BLaER1 (cell line): Measurements from ENCODE around the gene IGSF3.
"Not testable (repeated sequence)": the region's sequence is repeated elsewhere in the genome, so short reads cannot be mapped to it uniquely, and the experiment has no call there.

Experiments
- H3K27ac ChIP-seq: shearing (Covaris generic); formaldehyde crosslinking; 2 replicates; pipeline ENCODE4 v1.8.1; 2022
- H3K27me3 ChIP-seq: shearing (Covaris generic); formaldehyde crosslinking; 2 replicates; pipeline ENCODE4 v1.8.1; 2022
- H3K36me3 ChIP-seq: shearing (Covaris generic); formaldehyde crosslinking; 2 replicates; pipeline ENCODE4 v1.8.1; 2022
- H3K4me1 ChIP-seq: shearing (Covaris generic); formaldehyde crosslinking; 2 replicates; pipeline ENCODE4 v1.8.1; 2022
- H3K4me2 ChIP-seq: shearing (Covaris generic); formaldehyde crosslinking; 2 replicates; pipeline ENCODE4 v1.8.1; 2022
- H3K4me3 ChIP-seq: shearing (Covaris generic); formaldehyde crosslinking; 2 replicates; pipeline ENCODE4 v1.8.1; 2022
- H3K9ac ChIP-seq: shearing (Covaris generic); formaldehyde crosslinking; 2 replicates; pipeline ENCODE4 v1.8.1; 2022
- H3K9me3 ChIP-seq: shearing (Covaris generic); formaldehyde crosslinking; 2 replicates; pipeline ENCODE4 v1.8.1; 2022
- H4K20me1 ChIP-seq: shearing (Covaris generic); formaldehyde crosslinking; 2 replicates; pipeline ENCODE4 v1.8.1; 2022
- Cebpa-rat ChIP-seq: shearing (Covaris generic); IDR thresholded peaks from 2 replicates; pipeline ENCODE4 v1.8.1; 2022

IGSF3 gene

DNA sequence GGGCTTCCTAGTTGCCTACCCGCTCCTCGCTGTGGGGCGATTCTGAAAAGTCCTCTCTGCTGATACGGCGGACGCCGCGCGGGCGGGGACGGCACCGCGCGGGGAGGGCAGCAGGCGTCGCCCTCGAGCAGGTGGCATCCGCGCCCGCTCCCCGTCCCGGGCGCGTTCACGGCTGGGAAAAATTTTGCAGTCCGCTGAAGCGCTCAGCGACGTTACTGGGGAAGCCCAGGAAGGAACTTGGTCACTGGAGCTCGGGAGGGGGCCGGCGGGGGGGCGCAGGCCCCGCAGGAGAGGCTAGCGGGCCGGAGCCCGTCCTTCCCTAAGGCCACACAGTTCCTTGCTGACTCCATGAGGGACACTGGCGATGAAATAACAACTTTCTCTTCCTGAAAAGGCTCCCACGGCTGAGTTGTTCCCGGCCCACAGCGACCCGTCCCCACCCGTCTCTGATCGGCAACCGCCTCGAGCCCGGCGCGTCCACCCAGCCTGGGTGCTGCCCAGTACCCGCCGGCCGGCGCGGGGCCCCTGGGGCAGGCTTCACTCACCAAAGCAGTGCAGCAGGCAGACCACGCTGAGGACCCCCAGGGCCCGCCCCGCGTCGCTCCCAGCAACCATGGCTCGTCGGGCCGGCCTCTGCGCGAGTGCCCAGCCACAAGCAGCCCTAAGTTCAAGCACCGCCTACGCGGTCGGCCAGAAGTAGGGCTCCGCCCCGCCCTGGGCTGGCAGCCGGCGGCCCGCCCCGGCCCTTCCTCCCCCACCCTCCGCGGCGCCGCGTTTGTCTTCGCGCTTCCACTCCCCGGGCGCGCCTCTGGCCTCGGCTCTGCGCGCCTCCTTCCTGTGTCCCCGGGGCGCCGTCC, 96.9 kb downstream of the IGSF3 start, which contains the start of gene CD58:
Gene CD58, minus strand, starts transcription at position 669 of the 857 bp plus-strand sequence. Its CDS starts 54 bp downstream, at position 615.
- H3K4me2 ChIP-seq, result peak within 1 kb of the TSS; percentile 96
- H3K36me3 ChIP-seq, result peaks cover 13% of the 10 kb centered on the region
- peaks cover 21% of the 10 kb centered on the region for H4K20me1 ChIP-seq
- peak within 1 kb of the TSS; percentile 92 for H3K9ac ChIP-seq
- peak within 1 kb of the TSS; percentile 95 for H3K27ac ChIP-seq
- H3K9me3 ChIP-seq, result peaks cover 14% of the 10 kb centered on the region
- peaks cover 44% of the 10 kb centered on the region for H3K4me1 ChIP-seq
- TF ChIP-seq Cebpa-rat, result no peak
- H3K27me3 ChIP-seq, result no peaks in the 10 kb centered on the region
- peak within 1 kb of the TSS; percentile 82 for H3K4me3 ChIP-seq

DNA sequence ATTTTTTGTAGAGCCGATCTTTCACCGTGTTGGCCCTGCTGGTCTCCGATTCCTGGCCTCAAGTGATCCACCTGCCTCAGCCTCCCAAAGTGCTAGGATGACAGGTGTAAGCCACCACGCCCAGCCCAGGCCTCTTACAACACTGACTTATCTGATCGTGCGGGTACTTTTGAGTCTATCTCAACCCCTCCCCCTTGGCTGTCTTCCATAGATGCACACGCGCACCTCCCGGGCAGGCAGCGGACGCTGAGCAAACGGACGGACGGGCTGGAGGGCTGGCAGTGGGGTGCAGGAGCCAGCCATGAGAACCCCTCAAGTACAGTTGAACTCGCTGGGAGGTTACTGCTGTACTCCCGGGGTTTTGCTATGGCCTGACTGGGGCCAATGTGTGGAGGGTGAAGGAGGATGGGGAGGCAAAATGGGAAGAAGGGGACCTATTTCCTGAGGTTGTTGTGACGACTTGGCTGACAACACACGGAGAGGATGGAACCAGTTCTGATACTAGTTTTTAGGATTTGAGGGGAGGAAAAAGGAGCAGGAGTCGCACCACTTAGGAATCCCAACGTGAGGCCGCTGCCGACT, 97.7 kb downstream of the IGSF3 start:
- peaks cover 21% of the 10 kb centered on the region for H4K20me1 ChIP-seq
- TF ChIP-seq Cebpa-rat, result no peak
- peak overlapping the region; percentile 95 for H3K27ac ChIP-seq
- H3K9ac ChIP-seq, result peak overlapping the region; percentile 92
- H3K4me1 ChIP-seq, result peaks cover 44% of the 10 kb centered on the region
- peaks cover 20% of the 10 kb centered on the region for H3K36me3 ChIP-seq
- no peaks in the 10 kb centered on the region for H3K27me3 ChIP-seq
- H3K4me2 ChIP-seq, result peak overlapping the region; percentile 96
- peaks cover 22% of the 10 kb centered on the region for H3K9me3 ChIP-seq
- H3K4me3 ChIP-seq, result peak overlapping the region; percentile 82

DNA sequence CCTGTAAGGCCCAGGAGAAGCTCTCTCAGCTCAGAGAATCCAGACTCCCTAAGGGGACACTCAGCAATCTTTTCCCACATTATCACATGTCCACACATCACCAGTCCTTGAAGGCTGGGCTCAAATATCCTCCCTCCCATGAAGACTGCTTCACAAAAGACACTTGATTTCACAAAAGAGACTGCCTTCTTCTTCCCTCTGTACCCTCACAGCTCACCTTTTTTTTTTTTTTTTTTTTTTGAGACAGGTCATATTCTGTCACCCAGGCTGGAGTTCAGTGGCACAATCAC, 98.2 kb downstream of the IGSF3 start:
- Histone ChIP-seq H3K9ac (peak overlapping the region; percentile 92), H3K4me2 (peak overlapping the region; percentile 96), H3K27me3 (no peaks in the 10 kb centered on the region), H3K9me3 (peaks cover 27% of the 10 kb centered on the region), H3K36me3 (peaks cover 26% of the 10 kb centered on the region), H3K4me3 (peak overlapping the region; percentile 82), H4K20me1 (peaks cover 21% of the 10 kb centered on the region), H3K27ac (peak overlapping the region; percentile 95), H3K4me1 (peaks cover 41% of the 10 kb centered on the region)
- no peak for TF ChIP-seq Cebpa-rat

DNA sequence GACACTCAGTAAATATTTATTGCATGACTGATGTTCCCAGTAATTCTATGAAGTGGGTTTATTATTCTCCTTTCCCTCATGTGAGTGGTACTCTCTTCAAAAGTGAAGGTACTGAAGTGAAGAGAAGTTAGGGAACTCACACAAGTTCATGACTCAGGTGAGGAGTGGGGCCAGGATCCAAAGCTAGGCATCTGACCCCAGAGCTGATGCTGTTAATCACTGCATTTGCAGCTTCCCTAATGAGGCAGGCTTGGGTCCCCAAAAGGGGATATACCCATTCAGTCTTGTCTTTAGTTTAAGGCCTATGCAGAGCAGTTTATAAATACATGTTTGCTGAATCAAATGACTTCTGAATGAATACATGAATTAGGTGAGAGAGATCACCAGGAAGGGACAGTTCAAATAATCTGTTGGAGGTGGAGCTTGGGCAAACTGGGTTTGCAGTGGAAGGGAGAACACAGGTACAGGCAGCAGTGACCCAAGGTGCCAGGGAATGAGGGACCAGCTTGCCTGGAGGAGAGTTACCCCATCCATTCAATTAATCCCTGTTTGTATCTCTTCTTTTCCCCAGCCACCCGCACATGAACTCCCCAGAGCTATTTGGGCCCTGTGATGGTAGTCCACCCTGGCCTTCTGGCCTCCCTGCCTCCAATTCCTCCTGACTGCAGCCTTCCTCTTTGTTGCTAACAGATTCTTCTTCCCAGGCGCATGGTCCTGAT, 98.7 kb downstream of the IGSF3 start:
- H3K4me3 ChIP-seq, result peak overlapping the region; percentile 82
- H3K36me3 ChIP-seq, result peaks cover 31% of the 10 kb centered on the region
- 0 out of 2 replicates have a peak overlapping the region, but pooled peaks have one; percentile 7 for H3K27ac ChIP-seq
- peaks cover 37% of the 10 kb centered on the region for H3K4me1 ChIP-seq
- peak overlapping the region; percentile 96 for H3K4me2 ChIP-seq
- peaks cover 32% of the 10 kb centered on the region for H3K9me3 ChIP-seq
- no peaks in the 10 kb centered on the region for H3K27me3 ChIP-seq
- peaks cover 21% of the 10 kb centered on the region for H4K20me1 ChIP-seq
- TF ChIP-seq Cebpa-rat, result no peak
- H3K9ac ChIP-seq, result peak overlapping the region; percentile 92

DNA sequence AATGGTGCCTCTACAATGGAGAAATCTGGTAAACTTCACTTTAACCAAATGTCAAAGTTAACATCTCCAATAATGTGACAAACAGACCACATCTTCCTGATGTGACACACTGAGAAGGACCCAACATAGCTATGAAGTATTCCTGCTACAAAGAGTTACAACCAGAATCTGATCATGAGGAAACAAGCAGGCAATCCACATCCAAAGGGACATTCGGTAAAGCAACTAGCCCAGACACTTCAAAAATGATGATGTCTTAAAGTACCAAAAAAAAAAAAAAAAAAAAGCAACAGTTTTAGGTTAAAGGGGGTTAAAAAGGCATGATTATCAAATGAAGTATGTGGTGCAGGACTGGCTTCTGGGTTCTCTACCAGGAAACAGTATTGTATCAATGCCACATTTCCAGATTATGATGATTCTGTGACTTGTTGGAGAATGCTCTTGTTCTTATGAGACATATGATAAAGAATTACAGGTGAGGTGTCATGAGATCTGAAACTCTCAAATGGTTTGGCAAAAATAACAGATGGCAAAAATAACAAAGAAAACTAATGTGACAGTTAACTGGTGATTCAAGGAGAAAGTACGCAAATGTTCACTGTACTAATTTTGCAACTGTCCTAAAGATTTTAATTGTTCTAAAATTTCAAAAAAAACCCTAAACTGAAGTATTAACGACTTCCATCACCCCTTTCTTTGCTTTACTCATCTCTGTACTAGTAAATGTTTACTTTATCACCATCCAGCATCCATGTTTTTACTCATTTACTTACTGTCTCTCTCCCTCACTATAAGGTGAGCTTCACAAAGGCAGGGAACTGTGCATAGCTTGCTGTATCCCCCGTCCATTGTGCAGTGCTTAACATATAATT, 99.5 kb downstream of the IGSF3 start:
- no peaks in the 10 kb centered on the region for H3K27me3 ChIP-seq
- H3K27ac ChIP-seq, result no peak overlapping the region
- H3K9me3 ChIP-seq, result peaks cover 40% of the 10 kb centered on the region
- peaks cover 37% of the 10 kb centered on the region for H3K4me1 ChIP-seq
- H3K36me3 ChIP-seq, result peaks cover 39% of the 10 kb centered on the region
- peak overlapping the region; percentile 96 for H3K4me2 ChIP-seq
- H3K9ac ChIP-seq, result 0 out of 2 replicates have a peak overlapping the region, but pooled peaks have one; percentile 92
- TF ChIP-seq Cebpa-rat, result no peak
- peaks cover 21% of the 10 kb centered on the region for H4K20me1 ChIP-seq
- peak overlapping the region; percentile 82 for H3K4me3 ChIP-seq

DNA sequence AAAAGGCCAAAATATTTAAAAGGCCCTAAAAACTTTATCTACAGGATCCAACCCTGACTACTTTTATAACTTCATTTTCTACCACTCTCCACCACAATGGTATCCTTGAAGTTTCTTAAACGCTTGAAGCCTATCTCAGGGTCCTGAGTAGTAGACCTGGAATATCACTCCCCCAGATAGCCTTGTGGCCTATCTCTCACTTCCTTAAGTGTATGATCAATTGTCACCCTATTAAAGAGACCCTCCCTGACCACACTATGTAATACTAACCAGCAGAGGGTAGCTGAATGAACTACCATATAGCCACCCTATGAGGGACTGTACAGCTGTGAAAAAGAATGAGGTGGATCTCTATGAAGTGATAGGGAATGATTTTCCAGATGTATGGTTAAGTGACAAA, 102.3 kb downstream of the IGSF3 start:
- peaks cover 48% of the 10 kb centered on the region for H3K36me3 ChIP-seq
- H3K4me2 ChIP-seq, result no peak overlapping the region
- H3K27ac ChIP-seq, result no peak overlapping the region
- H3K4me3 ChIP-seq, result no peak overlapping the region
- H4K20me1 ChIP-seq, result peaks cover 37% of the 10 kb centered on the region
- H3K4me1 ChIP-seq, result peaks cover 41% of the 10 kb centered on the region
- no peak for TF ChIP-seq Cebpa-rat
- no peaks in the 10 kb centered on the region for H3K27me3 ChIP-seq
- no peak overlapping the region for H3K9ac ChIP-seq
- H3K9me3 ChIP-seq, result peaks cover 47% of the 10 kb centered on the region

DNA sequence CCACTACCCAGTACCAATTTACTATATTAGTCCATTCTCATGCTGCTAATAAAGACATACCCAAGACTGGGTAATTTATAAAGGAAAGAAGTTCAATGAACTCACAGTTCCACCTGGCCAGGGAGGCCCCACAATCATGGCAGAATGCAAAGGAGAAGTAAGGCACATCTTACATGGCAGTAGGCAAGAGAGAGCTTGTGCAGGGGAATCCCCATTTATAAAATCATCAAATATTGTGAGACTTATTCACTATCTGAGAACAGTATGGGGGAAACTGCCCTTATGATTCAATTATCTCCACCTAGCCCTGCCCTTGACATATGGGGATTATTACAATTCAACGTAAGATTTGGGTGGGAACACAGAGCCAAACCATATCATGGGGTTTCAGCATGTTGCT, 103.1 kb downstream of the IGSF3 start:
- TF ChIP-seq Cebpa-rat, result no peak
- Histone ChIP-seq H3K4me3 (no peak overlapping the region), H3K36me3 (peaks cover 48% of the 10 kb centered on the region), H3K4me1 (peaks cover 45% of the 10 kb centered on the region), H4K20me1 (peaks cover 39% of the 10 kb centered on the region), H3K4me2 (no peak overlapping the region), H3K27me3 (no peaks in the 10 kb centered on the region), H3K9me3 (peaks cover 47% of the 10 kb centered on the region), H3K27ac (no peak overlapping the region), H3K9ac (no peak overlapping the region)

DNA sequence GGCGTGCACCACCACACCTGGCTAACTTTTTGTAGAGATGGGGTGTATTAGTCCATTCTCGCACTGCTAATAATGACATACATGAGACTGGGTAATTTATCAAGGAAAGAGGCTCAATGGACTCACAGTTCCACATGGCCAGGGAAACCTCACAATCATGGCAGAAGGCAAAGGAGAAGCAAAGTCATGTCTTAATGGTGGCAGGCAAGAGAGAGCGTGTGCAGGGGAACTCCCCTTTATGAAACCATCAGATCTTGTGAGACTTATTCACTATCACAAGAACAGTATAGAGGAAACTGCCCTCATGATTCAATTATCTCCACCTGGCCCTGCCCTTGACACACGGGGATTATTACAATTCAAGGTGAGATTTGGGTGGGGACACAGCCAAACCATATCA, 105.1 kb downstream of the IGSF3 start:
- H3K27ac ChIP-seq, H3K9ac ChIP-seq, H3K27me3 ChIP-seq, H3K4me2 ChIP-seq, H3K4me3 ChIP-seq: not testable (repeated sequence)
- peaks cover 28% of the 10 kb centered on the region; the same call in 1 of the 2 replicates for H4K20me1 ChIP-seq
- H3K36me3 ChIP-seq, result peaks cover 48% of the 10 kb centered on the region
- H3K4me1 ChIP-seq, result peaks cover 45% of the 10 kb centered on the region
- H3K9me3 ChIP-seq, result peaks cover 47% of the 10 kb centered on the region

DNA sequence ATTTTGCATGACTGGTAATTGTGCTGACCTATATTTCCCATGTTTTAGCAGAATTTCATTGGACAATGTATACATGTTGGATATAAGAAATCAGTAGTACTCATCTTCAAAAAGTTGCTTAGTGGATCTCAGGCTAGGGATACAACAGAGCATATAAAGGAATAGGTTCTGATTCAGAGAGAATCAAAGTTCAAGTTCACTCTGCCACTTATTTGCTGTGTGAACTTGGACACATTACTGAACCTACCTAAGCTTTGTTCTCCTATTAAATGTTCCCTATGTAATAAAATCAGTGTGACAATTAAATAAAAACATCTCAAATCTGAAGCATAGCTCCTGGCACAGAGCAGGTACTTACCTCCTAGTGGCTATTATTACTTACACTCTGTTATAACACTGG, 106.0 kb downstream of the IGSF3 start:
- H3K9me3 ChIP-seq, result peaks cover 43% of the 10 kb centered on the region
- peak overlapping the region; percentile 70; the same call in 1 of the 2 replicates for H3K4me2 ChIP-seq
- H3K27ac ChIP-seq, result no peak overlapping the region
- H4K20me1 ChIP-seq, result peaks cover 28% of the 10 kb centered on the region; the same call in 1 of the 2 replicates
- H3K4me3 ChIP-seq, result no peak overlapping the region
- peaks cover 50% of the 10 kb centered on the region for H3K4me1 ChIP-seq
- no peak overlapping the region for H3K9ac ChIP-seq
- no peaks in the 10 kb centered on the region for H3K27me3 ChIP-seq
- no peak for TF ChIP-seq Cebpa-rat
- H3K36me3 ChIP-seq, result peaks cover 45% of the 10 kb centered on the region
